Osteocyte (in vitro differentiated cells): ENCODE measurements around the gene NEU3. TPM values are rescaled to one million over a fixed set of nuclear protein-coding genes. Genes with fewer than 3 reads are reported as not detected.

Experiments used
- DNase-seq: peaks from one replicate; pipeline ENCODE4 v3.0.0; 2021; ENCODE audit warnings: mixed read lengths; ENCODE audit not compliant: unreplicated experiment; ENCODE audit errors: extremely low spot score
- H3K27ac Mint-ChIP-seq: one replicate; pipeline ENCODE4 v1.8.0; 2021; ENCODE audit warnings: mild to moderate bottlenecking, mixed read lengths; ENCODE audit not compliant: unreplicated experiment
- H3K27me3 Mint-ChIP-seq: one replicate; pipeline ENCODE4 v1.8.0; 2021; ENCODE audit warnings: mixed read lengths; ENCODE audit not compliant: unreplicated experiment
- H3K36me3 Mint-ChIP-seq: one replicate; pipeline ENCODE4 v1.8.0; 2021; ENCODE audit warnings: mixed read lengths; ENCODE audit not compliant: unreplicated experiment
- H3K4me1 Mint-ChIP-seq: one replicate; pipeline ENCODE4 v1.8.0; 2021; ENCODE audit warnings: mixed read lengths; ENCODE audit not compliant: unreplicated experiment
- H3K4me3 Mint-ChIP-seq: one replicate; pipeline ENCODE4 v1.8.0; 2021; ENCODE audit warnings: mild to moderate bottlenecking, moderate library complexity, mixed read lengths; ENCODE audit not compliant: unreplicated experiment
- H3K9me3 Mint-ChIP-seq: one replicate; pipeline ENCODE4 v1.8.0; 2021; ENCODE audit warnings: mixed read lengths; ENCODE audit not compliant: unreplicated experiment
- CTCF ChIP-seq: fragments of 200-600 bp; sonication (generic); IDR thresholded peaks from 2 replicates; pipeline ENCODE4 v1.5.0; 2021; ENCODE audit warnings: antibody characterized with exemption, mild to moderate bottlenecking, moderate library complexity
- total RNA-seq: library from RNA; stranded (reverse); gene quantifications from 2 replicates; pipeline ENCODE4 v1.2.1, GENCODE V29; 2021

Gene NEU3
- total RNA-seq, 1 donor from 2014 or later, result 10.1 TPM

- no peak overlapping the region for H3K27ac Mint-ChIP-seq
- H3K4me3 Mint-ChIP-seq, result no peak overlapping the region
- peaks cover 4% of the 10 kb centered on the region for H3K4me1 Mint-ChIP-seq
- H3K36me3 Mint-ChIP-seq, result no peaks in the 10 kb centered on the region
- H3K27me3 Mint-ChIP-seq, result peaks cover 24% of the 10 kb centered on the region
- DNase-seq, result peak; percentile 87
- no peaks in the 10 kb centered on the region for H3K9me3 Mint-ChIP-seq
- peak; percentile 69 for TF ChIP-seq CTCF
Observed at GRCh38 chr11:75031771-75032549, 43.2 kb downstream of the NEU3 start.

- H3K9me3 Mint-ChIP-seq, result no peaks in the 10 kb centered on the region
- TF ChIP-seq CTCF, result no peak
- peak; percentile 77 for DNase-seq
- H3K27ac Mint-ChIP-seq, result no peak overlapping the region
- peaks cover 4% of the 10 kb centered on the region for H3K4me1 Mint-ChIP-seq
- H3K4me3 Mint-ChIP-seq, result no peak overlapping the region
- no peaks in the 10 kb centered on the region for H3K36me3 Mint-ChIP-seq
- peaks cover 18% of the 10 kb centered on the region for H3K27me3 Mint-ChIP-seq
Observed at GRCh38 chr11:75032550-75032935, 43.8 kb downstream of the NEU3 start.

- DNase-seq, result peak; percentile 64
- Mint-ChIP-seq H3K36me3 (no peaks in the 10 kb centered on the region), H3K4me1 (peaks cover 4% of the 10 kb centered on the region), H3K27me3 (peaks cover 5% of the 10 kb centered on the region), H3K27ac (no peak overlapping the region), H3K9me3 (no peaks in the 10 kb centered on the region), H3K4me3 (no peak overlapping the region)
- TF ChIP-seq CTCF, result no peak
Observed at GRCh38 chr11:75033916-75034315, 45.2 kb downstream of the NEU3 start.

- H3K27ac Mint-ChIP-seq, result no peak overlapping the region
- no peak overlapping the region for H3K4me3 Mint-ChIP-seq
- DNase-seq, result no peak
- H3K4me1 Mint-ChIP-seq, result peaks cover 4% of the 10 kb centered on the region
- no peak for TF ChIP-seq CTCF
- no peaks in the 10 kb centered on the region for H3K9me3 Mint-ChIP-seq
- H3K27me3 Mint-ChIP-seq, result no peaks in the 10 kb centered on the region
- H3K36me3 Mint-ChIP-seq, result no peaks in the 10 kb centered on the region
Observed at GRCh38 chr11:75035256-75035655, 46.5 kb downstream of the NEU3 start.

- no peak overlapping the region for H3K4me3 Mint-ChIP-seq
- H3K36me3 Mint-ChIP-seq, result no peaks in the 10 kb centered on the region
- no peak overlapping the region for H3K27ac Mint-ChIP-seq
- H3K4me1 Mint-ChIP-seq, result peaks cover 4% of the 10 kb centered on the region
- peaks cover 6% of the 10 kb centered on the region for H3K27me3 Mint-ChIP-seq
- no peak for TF ChIP-seq CTCF
- DNase-seq, result peak; percentile 76
- no peaks in the 10 kb centered on the region for H3K9me3 Mint-ChIP-seq
Observed at GRCh38 chr11:75035911-75036565, 47.3 kb downstream of the NEU3 start.
